T-helper 22 cell (primary cell): ENCODE measurements around the gene DDX20.
"Not testable (repeated sequence)": the region's sequence is repeated elsewhere in the genome, so short reads cannot be mapped to it uniquely, and the experiment has no call there.

Experiments
- DNase-seq: peaks from one replicate; pipeline ENCODE4 v3.0.0-alpha.2; 2020; ENCODE audit warnings: low read depth

Gene DDX20

DNA sequence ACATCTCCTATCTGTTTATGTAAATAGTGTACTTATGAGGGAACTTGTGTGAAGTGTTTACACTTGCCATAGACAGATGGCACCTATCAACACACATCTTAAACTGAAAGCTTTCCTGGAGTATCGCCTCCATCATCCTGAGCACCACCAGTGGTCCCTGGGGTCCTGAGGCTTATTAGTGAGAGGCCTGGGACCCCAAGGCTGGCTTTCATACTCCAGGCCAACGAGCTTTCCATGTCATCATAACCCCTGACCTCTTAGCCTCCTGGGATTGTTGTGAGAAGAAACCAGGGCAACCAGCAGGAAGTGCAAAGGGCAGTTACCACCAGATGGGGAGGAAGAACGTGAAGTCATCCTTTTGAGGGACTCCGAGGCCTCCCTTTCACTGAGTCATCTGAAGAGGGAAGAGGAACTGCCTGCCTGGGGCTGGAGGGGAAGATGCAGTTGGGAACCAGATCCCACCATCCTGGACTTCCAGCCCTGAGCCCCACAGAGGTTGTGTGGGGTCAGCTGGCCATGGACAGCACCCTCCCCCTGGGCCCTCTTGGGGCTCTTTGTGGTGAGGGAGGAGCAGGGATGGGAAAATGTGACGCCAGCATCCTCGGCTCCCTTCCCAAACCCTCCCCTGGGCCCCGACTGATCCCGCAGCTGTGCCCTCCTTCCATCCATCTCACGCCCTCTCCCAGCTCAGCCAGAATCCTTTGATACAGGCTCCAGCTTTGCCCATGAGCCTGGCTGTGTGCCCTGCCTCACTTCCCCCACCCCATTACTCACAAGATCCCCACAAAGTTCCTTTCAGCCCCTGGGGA is 22.3 kb upstream of the DDX20 start:
- DNase-seq = no peak

DNA sequence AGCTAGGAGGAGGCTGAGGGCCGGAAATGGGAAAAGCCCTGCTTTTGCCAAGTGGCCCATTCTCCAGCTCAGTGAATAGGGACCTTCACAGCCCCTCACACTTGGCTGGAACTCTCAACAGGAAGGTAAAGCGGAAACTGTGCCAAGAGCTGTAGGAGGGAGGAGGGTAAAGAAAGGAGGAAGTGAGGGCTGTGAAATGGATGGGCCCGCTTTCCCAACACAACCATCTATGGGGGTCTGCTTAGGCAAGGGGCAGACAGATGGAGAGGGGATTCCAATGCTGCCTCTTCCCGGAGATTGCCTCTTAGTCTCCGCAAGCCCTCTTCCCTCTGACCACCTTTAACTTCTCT is 21.7 kb upstream of the DDX20 start:
- DNase-seq = no peak

DNA sequence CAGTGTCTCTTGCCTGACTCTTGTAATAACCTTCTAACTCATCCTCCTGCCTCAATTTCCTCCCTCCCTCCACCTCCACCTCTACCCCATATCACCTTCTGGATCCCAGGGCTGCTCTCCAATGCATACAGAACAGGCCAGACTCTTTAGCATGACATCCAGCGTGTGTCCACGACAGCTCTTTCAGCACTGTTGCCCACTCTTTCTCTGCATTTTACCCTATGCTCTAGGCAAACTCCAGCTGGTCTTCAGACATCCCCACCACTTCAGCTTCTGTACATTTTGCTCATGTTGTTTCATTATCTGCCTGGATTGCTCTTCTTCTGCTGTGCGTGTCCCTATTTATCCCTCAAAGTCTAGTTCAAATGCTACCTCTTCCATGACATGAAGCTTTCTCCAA is 21.3 kb upstream of the DDX20 start:
- no peak for DNase-seq

DNA sequence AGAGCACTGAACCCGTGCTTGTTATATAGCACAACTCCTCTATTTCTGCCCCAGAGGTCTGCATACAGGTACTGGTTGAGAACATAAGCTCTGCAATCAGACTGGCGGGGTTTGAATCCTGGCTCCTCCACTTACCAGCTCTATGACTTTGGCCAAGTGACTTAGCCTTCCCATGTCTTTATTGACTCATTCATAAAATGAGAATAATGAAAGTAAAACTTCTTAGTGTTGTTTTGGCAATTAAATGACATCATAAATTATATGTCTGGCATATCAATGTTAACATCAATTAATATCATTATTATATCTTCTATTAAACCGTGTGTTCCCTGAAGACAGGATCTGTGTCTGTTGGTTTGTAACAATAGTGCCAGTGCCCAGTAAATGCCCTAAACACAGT is 20.8 kb upstream of the DDX20 start:
- no peak for DNase-seq

DNA sequence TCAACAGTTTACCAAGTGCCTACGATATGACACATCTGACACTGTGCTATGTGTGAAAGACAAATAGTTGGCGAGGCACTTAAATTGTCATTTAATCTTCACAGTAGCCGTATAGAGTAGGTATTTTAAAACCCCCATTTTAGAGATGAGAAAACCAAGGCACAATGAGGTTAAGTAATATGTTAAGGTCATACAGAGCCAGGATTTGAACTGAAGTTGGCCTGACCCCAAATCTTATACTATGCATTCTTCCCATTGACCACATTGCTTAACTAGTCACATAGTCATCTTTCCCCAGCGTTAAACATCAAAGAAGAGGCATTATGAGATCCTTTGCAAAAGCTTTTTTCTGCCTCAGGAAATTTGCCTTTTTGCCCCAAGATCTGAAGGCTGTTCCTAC is 20.4 kb upstream of the DDX20 start:
- DNase-seq = no peak

DNA sequence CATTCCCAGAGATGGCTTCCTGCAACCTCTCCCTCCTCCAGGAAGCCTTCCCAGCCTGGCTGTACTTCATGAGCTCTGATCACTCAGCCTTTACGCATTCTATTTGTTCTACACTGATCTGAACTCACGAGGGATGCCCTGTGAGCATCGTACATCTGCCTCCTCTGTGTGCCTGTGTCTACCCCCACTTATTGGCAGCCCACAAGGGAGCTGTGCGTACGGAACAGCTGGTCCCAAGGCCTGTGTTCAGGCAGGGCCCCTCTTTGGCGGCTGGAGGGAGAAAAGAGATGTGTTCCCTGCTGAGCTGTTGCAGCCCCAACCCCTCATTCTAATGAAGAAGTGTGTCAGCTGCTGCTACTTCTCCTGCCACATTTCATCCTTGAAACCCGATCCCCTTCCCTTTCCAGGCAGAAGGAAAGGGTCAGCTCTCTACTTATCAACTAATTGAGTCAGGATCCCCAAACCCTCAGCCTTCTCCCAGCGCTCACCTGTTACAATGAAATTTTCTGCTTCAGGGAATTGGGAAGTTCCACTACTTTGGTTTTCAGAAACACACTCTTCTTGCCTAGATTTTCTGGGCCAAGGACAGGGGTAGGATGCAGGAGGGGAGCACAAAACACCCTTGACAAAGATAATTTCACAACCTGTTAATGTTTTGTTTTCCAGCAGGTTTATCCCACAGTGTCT is 19.7 kb upstream of the DDX20 start:
- no peak for DNase-seq

DNA sequence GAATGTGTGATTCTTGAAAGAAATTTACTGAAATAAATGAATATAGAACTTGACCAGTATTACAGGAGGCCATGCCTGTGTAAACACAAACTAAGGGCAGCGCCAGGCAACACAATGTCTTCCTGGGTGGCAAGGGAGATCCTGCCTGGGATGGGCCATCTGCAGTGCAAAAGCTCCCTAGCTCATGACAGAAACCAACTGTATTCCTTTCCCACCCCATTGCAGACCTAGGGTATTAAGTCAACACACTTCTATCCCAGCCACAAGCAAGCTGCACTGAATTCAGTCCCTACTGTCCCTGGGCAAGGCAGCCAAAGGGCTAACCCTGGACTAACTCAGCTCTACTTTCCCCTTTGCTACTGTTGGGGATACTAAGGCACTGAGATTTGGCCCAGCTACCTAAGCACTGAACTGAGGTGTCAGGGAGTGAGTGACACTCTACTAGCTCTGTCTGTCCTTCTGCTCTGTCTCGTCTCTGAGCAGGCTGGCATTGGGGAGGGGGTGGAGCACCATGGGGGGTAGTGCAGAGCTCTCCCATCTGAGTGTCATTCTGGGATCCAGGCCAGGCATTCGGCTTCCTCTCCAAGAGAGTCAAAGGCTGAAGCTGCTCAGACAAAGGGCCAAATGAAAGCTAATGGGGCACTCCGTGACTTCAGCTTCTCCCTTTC is 19.0 kb upstream of the DDX20 start:
- DNase-seq = no peak

DNA sequence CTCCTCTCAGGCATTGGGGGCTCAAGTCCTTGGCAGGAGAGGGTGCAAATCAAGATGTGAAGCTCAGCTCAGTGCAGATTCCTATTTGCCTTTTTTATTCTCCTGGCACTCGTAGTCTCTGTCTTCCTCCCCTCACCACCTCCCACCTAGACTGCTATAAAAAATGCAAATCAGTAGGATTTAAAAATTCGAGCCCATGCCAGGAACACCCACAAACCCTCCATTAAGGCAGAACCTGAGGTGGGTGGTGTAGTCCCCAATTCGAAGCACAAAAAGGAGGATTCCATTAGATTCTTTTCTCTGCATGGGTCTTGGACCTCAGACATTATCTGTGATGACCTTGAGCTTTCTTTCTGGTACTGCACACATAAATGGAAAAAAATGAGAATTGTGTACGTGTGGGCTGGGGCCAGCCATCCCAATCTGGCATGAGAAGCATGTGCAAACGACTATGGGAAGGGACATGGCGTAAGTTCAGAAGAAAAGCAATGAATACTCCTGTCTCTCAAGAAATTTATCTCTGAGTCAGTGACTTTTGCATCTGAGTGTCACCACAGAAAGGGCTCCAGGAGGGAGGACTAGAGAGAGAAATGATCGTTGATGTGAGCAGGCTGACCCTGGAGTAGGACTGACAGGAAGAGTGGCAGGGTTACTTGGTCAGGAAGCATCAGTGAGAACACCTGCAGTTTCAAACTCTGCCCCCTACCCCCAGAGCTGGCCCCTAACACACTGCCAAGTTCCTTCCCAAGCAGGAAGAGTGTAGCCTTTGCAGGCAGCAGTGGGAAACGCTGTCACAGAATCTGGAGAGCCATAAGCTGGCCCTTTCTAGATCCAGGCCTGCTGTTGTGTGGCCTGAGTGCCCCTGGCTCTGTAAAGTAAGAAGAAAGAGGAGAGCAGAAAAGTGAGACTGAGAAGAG is 18.2 kb upstream of the DDX20 start:
- no peak for DNase-seq

DNA sequence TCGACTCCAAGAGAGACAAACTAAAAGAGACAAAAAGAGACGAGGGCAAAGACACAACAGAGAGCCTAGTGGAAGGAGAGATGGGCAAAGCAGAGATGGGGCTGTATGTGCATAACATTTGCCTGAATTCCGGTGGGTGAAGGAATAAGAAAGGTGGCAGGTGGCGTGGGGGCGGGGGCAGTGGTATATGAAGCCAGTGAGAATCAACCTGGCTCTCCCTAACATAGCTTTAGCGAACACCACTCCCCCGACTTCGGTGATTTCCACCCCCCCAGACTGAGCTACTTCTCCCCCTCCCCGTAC is 17.6 kb upstream of the DDX20 start:
- peak; percentile 51 for DNase-seq

DNA sequence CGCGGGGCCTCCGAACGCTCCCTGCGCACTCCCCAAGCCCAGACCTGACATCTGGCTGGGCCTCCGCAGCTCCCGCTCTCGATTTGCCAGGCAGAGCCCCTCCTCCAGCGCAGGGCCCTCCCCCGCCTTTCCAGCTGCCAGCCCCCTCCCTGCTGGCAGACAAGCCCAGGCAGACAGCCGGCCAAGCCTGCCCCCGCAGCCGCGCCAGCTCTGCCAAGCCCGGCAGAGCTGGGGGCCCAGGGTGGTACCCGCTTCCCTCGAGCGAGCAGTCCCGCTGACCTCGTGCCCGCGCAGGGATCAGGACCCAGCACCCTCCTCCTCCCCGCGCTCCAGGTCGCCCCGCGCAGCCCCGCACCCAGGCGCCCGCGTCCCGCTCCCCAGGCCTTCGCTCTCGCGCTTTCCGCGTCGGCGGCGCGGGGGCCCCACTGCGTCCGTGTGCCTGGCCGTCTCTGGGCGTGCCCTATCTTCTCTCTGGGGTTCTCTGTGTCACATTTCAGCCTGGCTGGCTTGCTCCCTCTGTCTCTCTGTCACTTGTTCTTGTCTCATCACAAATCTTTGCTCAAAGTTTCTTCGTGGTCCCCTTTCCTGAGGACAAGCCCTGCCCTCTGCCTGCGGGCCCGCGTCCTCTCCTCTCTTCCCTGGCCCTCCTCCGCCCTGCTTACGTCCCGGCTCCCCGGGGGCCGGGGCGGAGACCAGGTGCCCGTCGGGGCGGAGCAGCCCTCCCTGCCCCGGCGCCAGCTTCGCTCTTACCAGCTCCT is 17.1 kb upstream of the DDX20 start:
- peak; percentile 9 for DNase-seq

DNA sequence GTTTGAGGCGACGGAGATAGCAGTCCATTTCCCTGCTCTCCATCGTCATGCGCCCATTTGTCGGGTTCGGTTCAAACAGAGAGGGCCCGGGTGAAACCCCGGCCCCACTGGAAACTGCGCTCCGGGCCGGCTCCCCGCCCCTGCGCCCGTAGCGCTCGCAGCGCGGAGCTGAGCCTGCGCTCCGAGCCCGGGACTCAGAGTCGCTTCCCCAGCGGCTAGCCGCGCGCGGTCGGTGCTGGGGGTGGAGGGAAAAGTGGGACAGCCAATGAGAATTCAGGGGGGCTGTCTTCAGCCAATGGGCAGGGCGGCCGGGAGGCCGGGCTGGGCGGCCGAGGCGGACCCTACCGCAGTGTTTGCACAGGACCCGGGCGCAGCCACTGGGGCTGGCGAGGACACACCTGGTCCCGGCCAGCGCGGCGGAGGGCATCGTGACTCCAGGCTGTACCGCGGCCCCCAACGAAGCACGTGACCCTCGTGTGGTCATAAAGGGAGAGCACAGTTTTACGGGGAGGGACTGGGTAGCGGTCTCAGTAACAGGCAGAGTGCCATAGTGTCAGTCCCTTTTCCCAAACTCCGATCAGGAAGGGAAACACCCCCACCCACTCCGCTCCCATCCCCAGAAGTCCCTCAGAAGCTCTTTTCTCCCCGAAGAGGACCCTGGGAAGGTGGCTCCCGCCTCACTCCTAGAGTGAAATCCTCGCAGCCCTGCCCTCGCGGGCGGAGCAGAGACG is 16.3 kb upstream of the DDX20 start, which contains the start of gene INKA2:
INKA2 (minus strand) TSS at position 202 of the 731 bp plus-strand sequence; CDS start at position 49, 153 bp downstream.
- DNase-seq = peak; percentile 54

DNA sequence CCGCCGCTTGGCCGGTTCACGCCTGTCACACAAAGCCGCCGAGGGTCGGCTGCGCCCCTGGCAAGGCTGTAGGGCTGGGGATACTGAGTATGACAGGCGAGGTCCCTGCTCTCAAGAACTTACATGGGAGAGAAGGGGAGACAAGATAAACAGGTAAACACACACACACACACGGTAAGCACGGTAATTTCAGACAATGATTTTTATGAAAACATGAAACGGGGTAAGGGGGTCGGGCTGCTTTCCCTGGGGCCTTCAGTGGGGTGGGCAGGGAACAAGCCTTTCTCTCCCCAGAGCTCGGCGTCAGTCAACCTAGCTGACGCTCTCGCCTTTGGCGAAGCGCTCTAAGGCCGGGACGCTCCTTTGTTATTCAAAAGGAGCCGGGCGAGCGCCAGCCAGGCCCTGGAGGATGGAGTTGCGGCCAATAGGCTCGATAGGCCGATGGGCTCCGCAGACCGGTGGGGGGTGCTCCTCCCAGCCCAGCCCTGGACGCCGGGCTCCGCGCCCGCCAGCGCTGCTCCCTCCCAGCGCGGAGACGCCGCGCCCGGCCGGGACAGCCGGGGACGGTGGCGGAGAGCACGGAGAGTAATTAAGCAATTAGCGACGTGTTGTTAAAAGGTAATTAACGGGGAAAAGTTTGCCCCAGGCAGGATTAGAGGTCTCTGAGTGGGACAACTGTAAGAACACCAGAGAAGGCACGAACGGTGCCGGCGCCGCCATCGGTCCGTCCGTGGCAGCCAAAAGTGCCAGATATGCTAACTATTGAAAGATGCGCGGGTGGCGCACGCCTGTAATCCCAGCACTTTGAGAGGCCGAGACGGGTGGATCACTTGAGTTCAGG is 15.6 kb upstream of the DDX20 start:
- no peak for DNase-seq

DNA sequence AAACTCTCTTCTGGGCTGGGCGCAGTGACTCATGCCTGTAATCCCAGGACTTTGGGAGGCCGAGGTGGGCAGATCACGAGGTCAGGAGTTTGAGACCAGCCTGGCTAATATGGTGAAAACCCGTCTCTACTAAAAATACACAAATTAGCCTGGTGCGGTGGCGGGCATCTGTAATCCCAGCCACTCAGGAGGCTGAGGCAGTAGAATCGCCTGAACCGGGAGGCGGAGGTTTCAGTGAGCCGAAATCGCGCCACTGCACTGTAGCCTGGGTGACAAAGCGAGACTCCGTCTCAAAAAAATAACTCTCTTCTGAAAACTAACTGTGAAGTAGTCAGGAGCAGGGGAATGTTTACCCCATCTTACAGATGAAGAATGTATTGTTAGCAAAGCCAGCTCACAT is 13.4 kb upstream of the DDX20 start:
- DNase-seq = not testable (repeated sequence)

DNA sequence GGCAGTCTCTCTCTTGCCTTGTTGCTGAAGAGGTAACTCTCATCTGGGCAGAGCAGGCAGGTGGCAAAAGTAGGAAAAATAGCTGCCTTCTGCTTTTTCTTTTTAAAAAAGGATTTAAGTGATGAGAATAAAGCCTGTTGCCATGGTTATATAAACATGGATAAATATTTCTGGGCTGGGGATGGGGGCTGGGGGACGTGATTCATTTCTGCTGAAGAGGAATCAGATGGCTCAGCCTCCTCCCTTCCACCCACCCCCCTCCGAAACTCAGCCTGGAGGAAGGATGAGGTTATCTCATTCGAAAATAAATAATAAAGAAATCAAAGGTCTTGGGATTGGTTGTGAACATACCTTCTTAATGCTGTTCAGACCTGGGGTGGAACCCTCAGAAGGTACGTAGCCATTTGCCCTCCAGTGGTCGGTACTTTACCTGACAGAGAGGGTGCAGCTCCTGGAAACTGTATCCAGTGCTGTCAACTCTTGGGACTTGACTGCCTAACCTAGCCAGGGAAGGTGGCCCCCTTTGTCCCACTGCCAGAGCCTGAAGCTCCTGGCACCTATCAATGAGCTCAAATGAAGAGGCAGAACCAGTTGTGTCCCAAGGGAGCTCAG is 12.7 kb upstream of the DDX20 start:
- no peak for DNase-seq

DNA sequence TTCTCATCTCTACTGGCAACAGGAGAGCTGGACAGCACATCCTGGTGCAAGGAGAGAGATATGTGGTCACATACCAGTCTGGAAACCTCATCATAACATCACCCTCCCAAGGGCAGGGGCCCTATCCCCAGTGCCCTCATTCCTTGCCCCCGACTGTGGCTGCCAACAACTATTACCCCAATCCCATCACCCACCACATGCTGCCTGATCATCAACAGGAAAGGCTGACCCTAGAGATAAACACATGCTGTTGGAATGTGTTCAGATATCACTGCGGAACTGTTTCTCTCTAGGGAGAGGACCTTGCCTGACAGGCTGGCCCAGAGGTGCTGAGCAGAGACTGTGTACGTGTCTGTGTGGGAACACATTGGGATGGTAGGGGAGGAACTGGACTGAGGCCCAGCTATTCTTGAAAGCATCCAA is 12.0 kb upstream of the DDX20 start:
- DNase-seq = no peak

DNA sequence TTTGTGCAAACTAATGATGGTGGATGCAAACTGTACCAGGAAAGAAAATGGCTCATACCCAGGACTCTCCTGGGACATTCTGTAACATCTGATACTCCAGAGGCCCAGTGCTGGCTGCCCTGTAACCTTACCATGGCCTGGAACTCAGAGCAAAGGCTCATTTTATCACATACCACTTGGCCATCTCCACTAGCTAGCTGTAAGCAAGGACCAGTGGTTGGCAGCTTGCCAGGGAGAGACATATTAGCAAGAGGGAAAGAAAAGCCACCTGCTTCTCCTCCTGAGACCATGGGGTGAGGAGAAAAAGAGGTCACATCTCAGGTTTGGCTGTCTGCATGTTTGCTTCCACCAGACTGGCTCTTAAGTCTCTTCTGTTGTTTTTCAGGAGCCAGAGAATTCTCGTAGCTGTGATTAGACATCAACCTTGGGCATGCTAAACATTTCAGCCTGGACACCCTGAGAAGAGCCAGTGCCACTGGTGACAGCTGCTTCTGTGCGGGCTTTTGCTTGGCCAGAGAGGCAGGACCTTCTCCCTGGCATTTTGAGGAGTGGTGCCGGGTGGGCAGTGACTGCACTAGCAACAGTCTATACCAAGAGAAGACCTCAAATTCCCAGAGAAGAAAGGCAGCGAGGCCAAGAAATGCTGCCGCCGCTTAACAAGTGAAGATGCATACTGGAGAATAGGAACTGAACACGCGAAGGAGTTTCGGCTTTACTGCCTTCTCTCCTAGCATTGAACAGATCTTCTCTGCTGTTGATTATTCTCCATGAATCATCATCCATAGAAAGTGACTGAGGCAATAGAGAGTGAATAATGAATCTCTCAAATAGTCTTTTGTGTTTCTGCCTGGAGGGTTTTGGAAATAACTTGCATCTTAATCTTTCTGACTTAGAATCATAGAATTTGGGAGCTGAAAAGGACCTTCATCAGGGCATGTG is 9.8 kb upstream of the DDX20 start:
- no peak for DNase-seq

DNA sequence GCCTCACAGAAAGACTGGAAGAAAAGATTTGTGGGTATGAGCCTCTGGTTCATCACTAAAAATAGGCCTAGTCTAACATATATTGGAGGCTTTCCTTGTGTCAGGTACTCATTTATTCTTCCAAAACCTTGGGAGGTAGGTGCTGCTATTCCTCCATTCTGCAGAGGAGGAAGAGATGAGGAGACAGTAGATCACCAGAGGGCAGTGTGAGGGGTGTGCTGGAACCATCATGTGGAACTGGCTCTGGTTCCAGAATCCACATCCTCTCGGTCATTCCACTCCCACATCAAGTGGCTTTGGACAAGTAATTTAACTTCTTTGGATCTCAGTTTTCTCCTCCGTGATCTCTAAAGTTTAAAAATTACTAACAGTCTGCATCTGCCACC is 9.1 kb upstream of the DDX20 start:
- DNase-seq = no peak

DNA sequence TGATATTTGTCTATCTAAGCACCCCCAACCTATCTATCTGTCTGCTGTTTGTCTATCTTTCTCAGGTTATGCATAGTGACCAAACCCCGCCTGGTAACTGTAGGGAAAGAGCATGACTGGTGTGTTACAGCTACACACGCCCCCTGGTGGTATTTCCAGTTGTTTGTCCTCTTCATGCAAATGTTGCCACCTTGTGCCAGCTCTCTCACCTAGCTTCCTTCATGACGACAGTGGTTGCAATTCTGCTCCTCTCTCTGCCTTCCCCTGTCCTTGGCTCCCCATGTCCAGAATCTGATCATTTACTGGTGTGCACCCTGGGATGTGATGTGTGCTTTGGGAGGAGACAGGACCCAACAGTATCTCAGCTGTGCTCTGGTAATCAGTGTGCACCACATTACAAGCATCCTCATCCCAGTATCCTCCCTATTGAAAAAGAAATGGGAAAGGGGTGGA is 8.4 kb upstream of the DDX20 start:
- peak; percentile 32 for DNase-seq
